H1 (cell line): ENCODE results near the gene SIGLEC10. TPM values are rescaled to one million over a fixed set of nuclear protein-coding genes. Genes with fewer than 3 reads are reported as not detected.
A peak's percentile ranks its signal among the peaks of the same experiment; 100 is the strongest.
"Not testable (repeated sequence)": the region's sequence is repeated elsewhere in the genome, so short reads cannot be mapped to it uniquely, and the experiment has no call there.

Experiments used
- CTCF ChIA-PET: fragments of 300-600 bp; sonication (Branson Sonifier 250); formaldehyde crosslinking; loops from one replicate; lab custom pipeline; 2021; ENCODE audit not compliant: partially characterized antibody; lab: Charles Lee
- POLR2A ChIA-PET: fragments of 300-600 bp; sonication (Branson Sonifier 250); formaldehyde crosslinking; loops from one replicate; lab custom pipeline; 2021; ENCODE audit warnings: inconsistent platforms; ENCODE audit not compliant: partially characterized antibody; lab: Charles Lee
- DNase-seq, 2 experiments: peaks; one replicate each; pipeline versions ENCODE4 v3.0.0 to v3.0.0-alpha.2; 2010 to 2022; ENCODE audit warnings: low spot score in 2 of 2, low read depth in 1 of 2, mixed read lengths in 1 of 2
- FAIRE-seq: peaks from 2 replicates; lab custom pipeline; 2011; peaks lifted over from hg19 to GRCh38; lab: Jason Lieb, UNC
- H2AFZ ChIP-seq: 2 replicates; pipeline ENCODE4 v1.8.1; 2012; ENCODE audit warnings: low read length, inconsistent platforms
- H2AK5ac ChIP-seq: 2 replicates; pipeline ENCODE4 v1.6.1; 2013; ENCODE audit warnings: low read depth, low read length
- H2BK120ac ChIP-seq: replicated peaks from 2 replicates; pipeline ENCODE3; 2013; ENCODE audit warnings: low read depth, low read length, inconsistent platforms
- H2BK12ac ChIP-seq: 2 replicates; pipeline ENCODE4 v1.6.1; 2013; ENCODE audit warnings: low read depth, low read length
- H2BK15ac ChIP-seq: 2 replicates; pipeline ENCODE4 v1.6.1; 2013; ENCODE audit warnings: low read length
- H2BK20ac ChIP-seq: 2 replicates; pipeline ENCODE4 v1.6.1; 2013; ENCODE audit warnings: low read length
- H2BK5ac ChIP-seq: 2 replicates; pipeline ENCODE4 v1.6.1; 2013; ENCODE audit warnings: low read depth, low read length
- H3K14ac ChIP-seq: 2 replicates; pipeline ENCODE4 v1.6.1; 2013; ENCODE audit warnings: inconsistent platforms; ENCODE audit not compliant: insufficient read length
- H3K18ac ChIP-seq: 2 replicates; pipeline ENCODE4 v1.6.1; 2013; ENCODE audit warnings: low read length; ENCODE audit errors: extremely low read depth
- H3K23ac ChIP-seq: 2 replicates; pipeline ENCODE4 v1.6.1; 2013; ENCODE audit warnings: inconsistent platforms; ENCODE audit not compliant: insufficient read length
- H3K23me2 ChIP-seq: 2 replicates; pipeline ENCODE4 v1.6.1; 2013; ENCODE audit warnings: low read depth, low read length
- H3K27ac ChIP-seq: 2 replicates; pipeline ENCODE4 v1.6.1; 2011; ENCODE audit warnings: low read depth, low read length, inconsistent platforms
- H3K27me3 ChIP-seq, 4 experiments: replicated peaks in 1 of 4; 1 replicate in 1 of 4; 2 replicates in 3 of 4; pipeline versions ENCODE4 v1.6.1 to v1.8.1; 2011 to 2013; ENCODE audit warnings: low read length in 3 of 4, mild to moderate bottlenecking in 3 of 4, inconsistent platforms in 2 of 4, mixed read lengths in 2 of 4, moderate library complexity in 1 of 4; ENCODE audit not compliant: control insufficient read depth in 3 of 4, insufficient read depth in 3 of 4; ENCODE audit errors: extremely low read depth in 1 of 4
- H3K36me3 ChIP-seq, 4 experiments: 2 replicates each; pipeline versions ENCODE4 v1.6.1 to v1.8.1; 2011 to 2013; ENCODE audit warnings: mild to moderate bottlenecking in 4 of 4, low read length in 3 of 4, moderate library complexity in 2 of 4, control low read depth in 1 of 4, inconsistent platforms in 1 of 4; ENCODE audit not compliant: insufficient read depth in 4 of 4, control insufficient read depth in 2 of 4
- H3K4ac ChIP-seq: replicated peaks from 2 replicates; pipeline ENCODE3; 2013; ENCODE audit warnings: low read length, low read depth, mixed read lengths, inconsistent platforms; ENCODE audit not compliant: insufficient read length
- H3K4me1 ChIP-seq, 4 experiments: replicated peaks in 1 of 4; 1 replicate in 1 of 4; 2 replicates in 3 of 4; pipeline versions ENCODE4 v1.6.1 to v1.8.1; 2011 to 2013; ENCODE audit warnings: low read length in 3 of 4, inconsistent platforms in 2 of 4, mixed read lengths in 1 of 4; ENCODE audit not compliant: insufficient read depth in 4 of 4, control insufficient read depth in 3 of 4
- H3K4me2 ChIP-seq, 2 experiments: 2 replicates each; pipeline versions ENCODE4 v1.6.1 to v1.8.1; 2011 to 2013; ENCODE audit warnings: low read depth in 2 of 2, low read length in 2 of 2, control low read depth in 1 of 2, inconsistent platforms in 1 of 2, mild to moderate bottlenecking in 1 of 2; ENCODE audit not compliant: insufficient read depth in 1 of 2
- H3K4me3 ChIP-seq, 4 experiments: fragments of 200-600, 300-600 bp in 1 of 4; sonication (generic), shearing (Covaris generic), sonication (Bioruptor Twin) in 1 of 4; 2 replicates each; pipeline versions ENCODE4 v1.5.1 to v1.8.1; 2011 to 2016; ENCODE audit warnings: low read length in 4 of 4, low read depth in 3 of 4, control low read depth in 2 of 4, inconsistent platforms in 2 of 4, mild to moderate bottlenecking in 2 of 4, mixed read lengths in 1 of 4, moderate library complexity in 1 of 4; ENCODE audit not compliant: insufficient read depth in 2 of 4; ENCODE audit errors: extremely low read depth in 1 of 4
- H3K56ac ChIP-seq: replicated peaks from 2 replicates; pipeline ENCODE3; 2013; ENCODE audit warnings: low read depth, mild to moderate bottlenecking, mixed read lengths, low read length, inconsistent platforms; ENCODE audit not compliant: insufficient read length
- H3K79me1 ChIP-seq: 2 replicates; pipeline ENCODE4 v1.6.1; 2013; ENCODE audit warnings: low read depth, low read length, control low read depth
- H3K79me2 ChIP-seq, 2 experiments: 2 replicates each; pipeline versions ENCODE4 v1.6.1 to v1.8.1; 2012 to 2013; ENCODE audit warnings: low read length in 2 of 2, mild to moderate bottlenecking in 2 of 2, inconsistent platforms in 1 of 2; ENCODE audit not compliant: insufficient read depth in 2 of 2, control insufficient read depth in 1 of 2
- H3K9ac ChIP-seq, 4 experiments: replicated peaks in 1 of 4; 1 replicate in 1 of 4; 2 replicates in 3 of 4; pipeline versions ENCODE4 v1.6.1 to v1.8.1; 2011 to 2013; ENCODE audit warnings: low read depth in 3 of 4, low read length in 3 of 4, control low read depth in 2 of 4, mild to moderate bottlenecking in 2 of 4, moderate library complexity in 2 of 4, inconsistent platforms in 1 of 4; ENCODE audit errors: extremely low read depth in 1 of 4
- H3K9me3 ChIP-seq, 2 experiments: 2 replicates each; pipeline versions ENCODE4 v1.6.1 to v1.8.1; 2012 to 2013; ENCODE audit warnings: mild to moderate bottlenecking in 2 of 2, moderate library complexity in 2 of 2, control low read depth in 1 of 2, inconsistent platforms in 1 of 2, low read depth in 1 of 2, low read length in 1 of 2, mixed read lengths in 1 of 2; ENCODE audit not compliant: insufficient read depth in 2 of 2
- H4K20me1 ChIP-seq, 2 experiments: replicated peaks in 1 of 2; 2 replicates each; pipeline versions ENCODE3 to v1.8.1; 2011 to 2013; ENCODE audit warnings: inconsistent platforms in 2 of 2, low read length in 2 of 2, mild to moderate bottlenecking in 1 of 2; ENCODE audit not compliant: insufficient read depth in 2 of 2, control insufficient read depth in 1 of 2
- H4K5ac ChIP-seq: 2 replicates; pipeline ENCODE4 v1.6.1; 2013; ENCODE audit warnings: low read length, low read depth, mixed read lengths, inconsistent platforms; ENCODE audit not compliant: insufficient read length
- H4K8ac ChIP-seq: 2 replicates; pipeline ENCODE4 v1.8.0; 2013; ENCODE audit warnings: mild to moderate bottlenecking, moderate library complexity, low read length, inconsistent platforms; ENCODE audit not compliant: insufficient read depth; ENCODE audit errors: extremely low read depth
- H4K91ac ChIP-seq: replicated peaks from 2 replicates; pipeline ENCODE3; 2013; ENCODE audit warnings: low read length, mixed read lengths, inconsistent platforms; ENCODE audit not compliant: insufficient read length
- WGBS, 2 experiments: shearing (Covaris generic) in 1 of 2; methylation state at CpG; one replicate each; pipeline versions ENCODE4 v1.1.6 to v1.1.7; 2013 to 2015; ENCODE audit warnings: low lambda C conversion rate in 2 of 2, mixed read lengths in 2 of 2, inconsistent platforms in 1 of 2, low coverage in 1 of 2, missing lambda C conversion rate in 1 of 2; ENCODE audit not compliant: insufficient replicate concordance in 2 of 2, insufficient coverage in 1 of 2, insufficient read length in 1 of 2; ENCODE audit errors: extremely low coverage in 1 of 2, missing lambda C conversion rate in 1 of 2; 5-methylcytosine and 5-hydroxymethylcytosine counted together
- polyA plus RNA-seq, 7 experiments: library from polyadenylated mRNA; depleted of rRNA in 3 of 7; stranded (reverse) in 5 of 7; unstranded in 2 of 7; fragments of >200 nt in 5 of 7; fragments of 200-250 nt in 2 of 7; gene quantifications; 1 replicate in 5 of 7; 2 replicates in 1 of 7; 4 replicates in 1 of 7; pipeline versions ENCODE4 v1.2.1 to v1.2.3, GENCODE V29; 2011 to 2013; ENCODE audit warnings: missing spikeins in 2 of 7, mixed read lengths in 2 of 7
- total RNA-seq: library from RNA; stranded (reverse); fragmentation: NEBNext Ultra II Directional; extraction: Animal tissue kit (Norgen Biotek cat#: 25700); gene quantifications from 2 replicates; pipeline ENCODE4 v1.2.1, GENCODE V29; 2021

The SIGLEC10 gene
- total and polyA plus RNA-seq, 2 of the 8 experiments (the other 6 are each of a cell fraction or from before 2014, with no cell fraction given), result 0.06 TPM; not detected in 1

DNA sequence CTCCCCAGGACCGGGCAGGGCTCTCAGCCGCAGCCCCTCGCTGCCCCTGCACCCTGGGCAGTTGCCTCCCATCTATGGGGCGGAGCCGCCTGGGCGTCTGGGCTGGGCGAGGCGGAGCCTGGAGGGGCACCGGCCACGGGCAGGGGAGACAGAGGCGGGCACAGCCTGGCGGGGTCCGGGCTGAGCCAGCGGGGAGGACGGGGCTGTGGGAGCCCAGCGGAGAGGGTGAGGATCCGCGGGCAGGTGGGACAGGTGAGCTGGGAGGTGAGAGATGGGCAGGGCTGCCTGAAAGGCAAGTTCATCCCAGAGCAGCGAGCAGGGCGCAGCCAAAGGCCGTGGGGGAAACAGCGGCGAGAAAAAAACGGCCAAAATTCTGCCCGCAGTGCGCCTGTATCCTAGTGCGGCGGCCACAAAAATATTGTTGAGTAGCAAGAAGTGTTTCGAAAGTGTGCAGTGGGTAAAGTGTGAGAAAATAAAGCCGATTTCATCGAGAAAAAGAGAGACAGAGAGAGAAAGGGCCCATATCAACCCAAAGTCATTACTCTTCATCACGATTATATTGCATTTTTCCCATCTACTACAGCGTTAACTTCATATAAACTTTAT lies 46.6 kb upstream of the SIGLEC10 start:
- H3K4me2 ChIP-seq, H4K20me1 ChIP-seq, H2AK5ac ChIP-seq, H3K4me1 ChIP-seq, H2AFZ ChIP-seq, H3K18ac ChIP-seq, CTCF ChIA-PET, H4K8ac ChIP-seq, H3K9ac ChIP-seq, H3K23me2 ChIP-seq, FAIRE-seq, POLR2A ChIA-PET, H3K14ac ChIP-seq, H2BK120ac ChIP-seq, H2BK5ac ChIP-seq, H3K56ac ChIP-seq, H3K36me3 ChIP-seq, H2BK20ac ChIP-seq, H3K27ac ChIP-seq, H4K91ac ChIP-seq, DNase-seq, H3K79me2 ChIP-seq, H2BK12ac ChIP-seq, H4K5ac ChIP-seq, H3K23ac ChIP-seq, H3K79me1 ChIP-seq, H2BK15ac ChIP-seq, H3K4ac ChIP-seq, H3K27me3 ChIP-seq: not testable (repeated sequence)
- Histone ChIP-seq H3K9me3 (peaks cover 22 to 33% of the 10 kb centered on the region in 2 experiments; a peak in 3 of 4 replicates), H3K4me3 (0 out of 8 replicates have a peak overlapping the region, but pooled peaks of 1 of the 4 experiments have one; percentile 26)
- 65% methylated on average over 14 of the region's 33 CpGs; no CpG with 5 or more reads in 1 of the 2 experiments for WGBS, 2 experiments
